Stimulated activated CD8-positive, alpha-beta memory T cell treated with anti-CD3 and anti-CD28 coated beads, Interleukin-7, amount 100 ng/mL, for 24 hours (primary cell): Measurements from ENCODE around the gene FAM13A.

ENCODE experiments used
- DNase-seq: peaks from one replicate; pipeline ENCODE4 v3.0.0-alpha.2; 2020; ENCODE audit warnings: low read depth

FAM13A gene

GRCh38 chr4:88745581-88746163, 311.3 kb downstream of the FAM13A start:
- no peak for DNase-seq

DNA sequence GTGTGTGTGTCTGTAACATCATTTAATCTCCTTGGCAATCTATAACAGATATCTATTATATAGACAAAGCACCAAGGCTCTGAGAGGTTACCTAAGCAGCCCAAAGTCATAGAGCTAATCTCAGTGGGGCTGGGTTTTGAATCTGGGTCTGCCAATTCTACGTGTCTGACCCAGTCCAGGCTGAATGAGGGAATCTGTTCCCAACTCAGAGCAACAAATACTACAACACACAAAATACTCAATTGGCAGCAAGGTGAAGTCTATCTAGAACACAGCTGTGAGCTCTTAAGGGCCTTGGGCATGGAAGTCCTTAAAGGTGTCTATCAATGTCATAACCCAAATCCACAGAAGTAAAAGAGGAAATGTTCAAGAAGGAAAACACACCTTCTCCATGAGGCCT, 311.8 kb downstream of the FAM13A start:
- no peak for DNase-seq

DNA sequence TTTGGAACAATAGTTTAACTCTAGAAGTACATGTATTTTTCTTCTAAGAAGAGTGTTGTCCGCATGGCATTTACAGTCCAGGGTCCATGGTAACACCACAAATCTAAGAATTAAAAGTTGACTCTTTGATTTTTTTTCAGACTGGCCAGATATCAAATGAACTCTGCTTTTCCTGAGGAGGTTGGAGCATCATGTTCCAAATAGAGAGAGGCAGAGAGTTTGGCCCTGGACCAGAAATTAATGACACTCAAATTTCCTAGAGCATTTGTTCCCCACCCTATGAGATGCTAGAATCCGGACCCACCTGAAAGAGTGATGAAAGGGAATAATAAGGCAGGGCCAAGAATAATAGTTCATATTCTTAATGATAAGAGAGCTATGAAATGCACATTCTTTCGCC, 312.4 kb downstream of the FAM13A start:
- no peak for DNase-seq

GRCh38 chr4:88743696-88744095, 313.3 kb downstream of the FAM13A start:
- no peak for DNase-seq

GRCh38 chr4:88742561-88742960, 314.4 kb downstream of the FAM13A start:
- DNase-seq: no peak

- DNase-seq: no peak
Observed at GRCh38 chr4:88738180-88738579, 318.8 kb downstream of the FAM13A start.

- no peak for DNase-seq
Observed at GRCh38 chr4:88737307-88737941, 319.6 kb downstream of the FAM13A start.

- no peak for DNase-seq
Observed at GRCh38 chr4:88736264-88736663, 320.7 kb downstream of the FAM13A start.

GRCh38 chr4:88735564-88735963, 321.4 kb downstream of the FAM13A start:
- no peak for DNase-seq

- no peak for DNase-seq
Observed at GRCh38 chr4:88734403-88734949, 322.5 kb downstream of the FAM13A start.

GRCh38 chr4:88732714-88733368, 324.1 kb downstream of the FAM13A start:
- no peak for DNase-seq

- DNase-seq: no peak
Observed at GRCh38 chr4:88731381-88731780, 325.6 kb downstream of the FAM13A start.

DNA sequence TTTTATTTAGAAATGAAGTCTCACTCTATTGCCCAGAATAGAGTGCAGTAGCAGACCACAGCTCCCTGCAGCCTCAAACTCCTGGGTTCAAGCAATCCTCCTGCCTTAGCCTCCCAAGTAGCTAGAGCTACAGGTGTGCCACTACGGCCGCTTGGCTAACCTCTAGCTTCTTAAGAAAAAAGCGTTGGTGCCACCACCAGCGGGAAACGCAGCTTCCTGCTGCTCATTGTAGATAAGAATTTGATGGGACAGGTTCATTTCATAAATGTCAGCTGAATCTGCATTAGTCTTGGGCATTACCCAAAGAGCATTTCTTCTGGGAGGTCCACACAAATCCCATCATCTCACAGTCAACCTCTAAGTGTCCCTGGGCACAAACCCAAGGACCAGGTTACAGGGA, 326.2 kb downstream of the FAM13A start:
- no peak for DNase-seq

GRCh38 chr4:88729146-88729760, 327.7 kb downstream of the FAM13A start:
- no peak for DNase-seq

DNA sequence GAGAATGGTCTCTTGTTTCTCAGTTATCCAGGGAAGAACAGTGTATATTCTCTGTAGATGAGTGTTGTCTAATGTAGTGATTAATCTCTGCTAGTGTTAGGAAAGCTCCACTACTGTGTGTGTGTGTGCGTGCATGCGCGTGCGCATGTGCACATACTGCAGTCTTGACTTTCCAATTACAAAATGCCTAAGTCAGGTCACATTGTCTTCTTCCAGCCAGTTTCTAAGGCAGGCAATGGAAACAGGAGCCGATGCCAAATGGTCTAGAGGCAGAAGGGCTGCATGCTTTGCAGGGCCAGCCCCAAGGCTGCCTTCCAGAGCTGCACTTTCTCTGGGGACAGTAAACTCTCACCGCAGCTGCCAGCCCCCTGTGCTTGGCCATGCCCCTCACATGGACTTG, 328.8 kb downstream of the FAM13A start:
- no peak for DNase-seq

GRCh38 chr4:88725986-88726385, 331.0 kb downstream of the FAM13A start:
- DNase-seq: no peak

- DNase-seq: no peak
Observed at GRCh38 chr4:88725143-88725542, 331.8 kb downstream of the FAM13A start.

DNA sequence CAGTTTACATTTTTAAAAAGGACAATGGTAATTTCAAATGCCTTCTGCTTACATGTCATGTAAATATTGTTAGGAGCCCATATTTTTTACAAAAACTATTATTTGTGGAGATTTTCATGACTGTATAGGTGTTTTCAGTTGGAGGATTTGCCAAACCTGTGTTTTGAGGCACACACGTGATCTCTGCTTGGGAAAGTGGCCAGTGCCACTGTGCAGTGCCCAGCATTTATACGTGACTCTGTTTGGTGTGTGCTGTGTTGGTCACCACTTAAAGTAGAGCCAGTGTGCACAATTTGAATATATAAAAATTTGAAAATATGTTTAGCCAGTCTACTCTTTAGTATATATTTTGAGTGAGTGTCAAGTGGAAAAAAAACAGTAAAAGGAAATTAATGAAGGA, 332.6 kb downstream of the FAM13A start:
- no peak for DNase-seq

- DNase-seq: no peak
Observed at GRCh38 chr4:88722828-88723227, 334.2 kb downstream of the FAM13A start.

DNA sequence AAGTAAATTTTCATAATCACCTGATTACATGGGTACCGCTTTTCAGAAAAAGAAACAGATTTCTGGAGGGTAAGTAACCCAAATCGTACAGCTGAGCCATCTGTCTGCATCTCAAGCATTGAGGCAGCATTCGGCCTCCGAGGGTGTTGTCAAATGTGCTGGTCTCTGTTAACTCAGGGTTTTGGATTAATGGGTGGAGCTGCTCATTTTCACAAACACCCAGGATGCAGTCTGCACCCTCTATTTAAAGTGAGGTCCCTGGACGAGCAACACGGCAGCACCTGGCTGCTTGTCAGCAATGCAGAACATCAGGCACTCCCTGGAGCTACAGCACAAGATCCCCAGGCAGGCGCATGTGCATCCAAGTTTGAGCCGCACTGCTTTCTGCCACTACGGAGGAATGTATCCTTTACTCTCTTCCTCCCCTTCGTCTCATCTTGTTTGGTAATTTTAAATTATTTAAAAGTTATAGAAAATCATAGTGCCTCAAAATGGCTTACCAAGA, 334.7 kb downstream of the FAM13A start:
- no peak for DNase-seq

- no peak for DNase-seq
Observed at GRCh38 chr4:88720451-88721428, 336.2 kb downstream of the FAM13A start.

DNA sequence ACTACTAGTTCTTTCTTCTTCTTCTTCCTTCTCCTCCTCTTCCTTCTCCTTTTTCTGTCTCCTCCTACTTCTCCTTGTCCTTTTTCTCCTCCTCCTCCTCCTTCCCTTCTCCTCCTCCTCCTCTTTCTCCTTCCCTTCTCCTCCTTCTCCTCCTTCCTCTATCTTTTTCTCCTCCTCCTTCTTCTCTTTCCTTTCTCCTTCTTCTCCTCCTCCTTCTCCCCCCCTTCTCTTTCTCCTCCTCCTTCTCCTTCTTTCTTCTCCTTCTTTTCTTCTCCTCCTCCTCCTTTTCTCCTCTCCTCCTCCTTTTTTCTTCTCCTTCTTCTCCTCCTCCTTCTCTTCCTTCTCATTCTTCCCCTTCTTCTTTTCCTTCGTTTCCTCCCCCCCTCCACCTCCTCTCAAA, 337.6 kb downstream of the FAM13A start:
- no peak for DNase-seq
